HCT116 (cell line): ENCODE data around the gene MAPK4. TPM values are rescaled to one million over a fixed set of nuclear protein-coding genes. Genes with fewer than 3 reads are reported as not detected.

Source experiments
- ATAC-seq: fragments of 200-7000 bp; cut with Tn5 transposase; 2 replicates; pipeline ENCODE4 v1.9.1; 2020; ENCODE audit warnings: mild to moderate bottlenecking, moderate library complexity
- BruUV-seq: library from RNA; stranded (reverse); fragments of 400-500 nt; replicated peaks from 2 replicates; lab custom pipeline; 2021; lab: Mats Ljungman, UMichigan
- CTCF ChIA-PET: fragments of 300-600 bp; sonication (Branson Sonifier 250); formaldehyde crosslinking; loops from one replicate; lab custom pipeline; 2021; ENCODE audit warnings: antibody characterized with exemption; lab: Charles Lee
- POLR2A ChIA-PET: fragments of 300-600, 350-600 bp; sonication (Branson Sonifier 250); formaldehyde crosslinking; loops from one replicate; lab custom pipeline; 2021; ENCODE audit warnings: antibody characterized with exemption; lab: Charles Lee
- RAD21 ChIA-PET, 2 experiments: fragments of 300-600 bp; sonication (Branson Sonifier 250); formaldehyde crosslinking; loops; one replicate each; lab custom pipeline; 2023; ENCODE audit warnings: low total read pairs in 2 of 2; ENCODE audit not compliant: uncharacterized antibody in 2 of 2, unreplicated experiment in 2 of 2, low non-redundant PET in 1 of 2; lab: Charles Lee
- DNase-seq: peaks from one replicate; pipeline ENCODE4 v3.0.0-alpha.2; 2010; ENCODE audit warnings: low read depth, low spot score
- H2AFZ ChIP-seq: fragments of 200-600 bp; shearing (Covaris generic), sonication (generic); 2 replicates; pipeline ENCODE4 v1.6.1; 2017; ENCODE audit warnings: low read depth, mixed run types, mixed read lengths, antibody characterized with exemption, low read length; ENCODE audit not compliant: poor library complexity, severe bottlenecking
- H3K27ac ChIP-seq: 2 replicates; pipeline ENCODE4 v1.5.1; 2012; ENCODE audit warnings: low read depth, low read length
- H3K27me3 ChIP-seq: fragments of 200-600 bp; sonication (generic); 2 replicates; pipeline ENCODE4 v1.6.1; 2016; ENCODE audit warnings: mixed run types, low read length, mixed read lengths; ENCODE audit not compliant: insufficient read depth
- H3K36me3 ChIP-seq, 2 experiments: fragments of 200-500 bp in 1 of 2; fragments of 200-600 bp in 1 of 2; sonication (Bioruptor generic) in 1 of 2; sonication (generic) in 1 of 2; 2 replicates each; pipeline versions ENCODE4 v1.5.1 to v1.6.1; 2014 to 2016; ENCODE audit warnings: low read length in 2 of 2, inconsistent platforms in 1 of 2, mixed read lengths in 1 of 2, mixed run types in 1 of 2; ENCODE audit not compliant: insufficient read depth in 2 of 2, control insufficient read depth in 1 of 2
- H3K4me1 ChIP-seq, 2 experiments: fragments of 200-600 bp in 1 of 2; sonication (generic) in 1 of 2; 2 replicates each; pipeline versions ENCODE4 v1.5.1 to v1.6.1; 2012 to 2017; ENCODE audit warnings: low read length in 2 of 2, inconsistent platforms in 1 of 2, mild to moderate bottlenecking in 1 of 2, mixed read lengths in 1 of 2, mixed run types in 1 of 2, moderate library complexity in 1 of 2; ENCODE audit not compliant: insufficient read depth in 2 of 2, control insufficient read depth in 1 of 2
- H3K4me2 ChIP-seq: fragments of 200-600 bp; sonication (generic); 2 replicates; pipeline ENCODE4 v1.6.1; 2017; ENCODE audit warnings: mixed run types, low read length, mixed read lengths
- H3K4me3 ChIP-seq, 2 experiments: fragments of 200-600 bp in 1 of 2; sonication (generic) in 1 of 2; replicated peaks in 1 of 2; 2 replicates each; pipeline ENCODE4 v1.5.1; 2011 to 2016; ENCODE audit warnings: low read length in 2 of 2, control low read depth in 1 of 2, low read depth in 1 of 2, mild to moderate bottlenecking in 1 of 2, mixed read lengths in 1 of 2, mixed run types in 1 of 2
- H3K79me2 ChIP-seq: fragments of 200-600 bp; sonication (generic); 2 replicates; pipeline ENCODE4 v1.6.1; 2017; ENCODE audit warnings: mild to moderate bottlenecking, mixed run types, low read length, moderate library complexity, mixed read lengths; ENCODE audit not compliant: insufficient read depth
- H3K9ac ChIP-seq: fragments of 200-600 bp; sonication (generic); 2 replicates; pipeline ENCODE4 v1.6.1; 2016; ENCODE audit warnings: low read length, mixed read lengths
- H3K9me2 ChIP-seq: fragments of 200-600 bp; sonication (generic), shearing (Covaris generic); 2 replicates; pipeline ENCODE4 v1.6.1; 2017; ENCODE audit warnings: mixed run types, mild to moderate bottlenecking, moderate library complexity; ENCODE audit not compliant: insufficient read depth
- H3K9me3 ChIP-seq, 2 experiments: fragments of 200-500 bp in 1 of 2; fragments of 200-600 bp in 1 of 2; sonication (Bioruptor generic) in 1 of 2; sonication (generic) in 1 of 2; 2 replicates each; pipeline ENCODE4 v1.6.1; 2014 to 2017; ENCODE audit warnings: low read length in 2 of 2, mixed read lengths in 2 of 2, inconsistent platforms in 1 of 2, low read depth in 1 of 2, mild to moderate bottlenecking in 1 of 2, mixed run types in 1 of 2, moderate library complexity in 1 of 2; ENCODE audit not compliant: control insufficient read depth in 1 of 2, insufficient read depth in 1 of 2
- H4K20me1 ChIP-seq: fragments of 200-600 bp; sonication (generic), shearing (Covaris generic); 2 replicates; pipeline ENCODE4 v1.6.1; 2017; ENCODE audit warnings: mixed run types, mild to moderate bottlenecking, moderate library complexity; ENCODE audit not compliant: insufficient read depth
- CTCF ChIP-seq, 3 experiments: fragments of 200-600 bp in 1 of 3; sonication (generic) in 1 of 3; IDR thresholded peaks in 2 of 3; conservative IDR thresholded peaks in 1 of 3; 2 replicates each; pipeline ENCODE4 v1.5.1; 2012 to 2017; ENCODE audit warnings: low read depth in 2 of 3, low read length in 2 of 3, antibody characterized with exemption in 1 of 3, borderline replicate concordance in 1 of 3, control low read depth in 1 of 3, mild to moderate bottlenecking in 1 of 3, mixed read lengths in 1 of 3, mixed run types in 1 of 3, moderate library complexity in 1 of 3; ENCODE audit not compliant: insufficient read depth in 1 of 3
- ELF1 ChIP-seq: IDR thresholded peaks from 2 replicates; pipeline ENCODE4 v1.6.1; 2012; ENCODE audit warnings: low read depth, borderline replicate concordance
- POLR2AphosphoS5 ChIP-seq: IDR thresholded peaks from 2 replicates; pipeline ENCODE4 v1.6.1; 2011; ENCODE audit warnings: mild to moderate bottlenecking, low read depth, low read length, moderate library complexity
- RAD21 ChIP-seq: IDR thresholded peaks from 2 replicates; pipeline ENCODE4 v1.6.1; 2012; ENCODE audit warnings: low read depth, mild to moderate bottlenecking
- REST ChIP-seq: IDR thresholded peaks from 2 replicates; pipeline ENCODE4 v1.6.1; 2012; ENCODE audit warnings: low read depth
- SIN3A ChIP-seq: IDR thresholded peaks from 2 replicates; pipeline ENCODE4 v1.6.1; 2012; ENCODE audit warnings: low read depth
- SRF ChIP-seq: IDR thresholded peaks from 2 replicates; pipeline ENCODE4 v1.6.1; 2012; ENCODE audit warnings: low read depth
- TCF7L2 ChIP-seq: IDR thresholded peaks from 2 replicates; pipeline ENCODE4 v1.7.0; 2011; ENCODE audit warnings: borderline replicate concordance, inconsistent platforms; ENCODE audit not compliant: insufficient read depth, insufficient read length; ENCODE audit errors: extremely low read depth
- ZBTB33 ChIP-seq: IDR thresholded peaks from 2 replicates; pipeline ENCODE4 v1.6.1; 2011; ENCODE audit warnings: mild to moderate bottlenecking, low read length, moderate library complexity; ENCODE audit not compliant: insufficient replicate concordance; ENCODE audit errors: extremely low read depth
- ZNF274 ChIP-seq: fragments of 200-500 bp; sonication (Bioruptor generic); IDR thresholded peaks from 2 replicates; pipeline ENCODE4 v1.6.1; 2014; ENCODE audit warnings: mild to moderate bottlenecking, low read depth, low read length, inconsistent platforms
- intact Hi-C: fragments of 100-400 bp; cut with micrococcal nuclease; formaldehyde crosslinking; loops from 2 replicates; pipeline ENCODE4 v1.10.0; 2022
- total RNA-seq: library from RNA; stranded (reverse); gene quantifications from one replicate; pipeline ENCODE4 v1.2.1, GENCODE V29; 2021; ENCODE audit not compliant: unreplicated experiment

Gene MAPK4
- total RNA-seq, 1 experiment from 2014 or later = 0.89 TPM

GRCh38 chr18:50633992-50634391 lies 74.1 kb downstream of the MAPK4 start:
- ChIA-PET RAD21 (no interaction called here), CTCF (no interaction called here)

More at GRCh38 chr18:50633992-50634391, 74.1 kb downstream of the MAPK4 start:
- Histone ChIP-seq H4K20me1 (no peaks in the 10 kb centered on the region), H3K79me2 (no peaks in the 10 kb centered on the region), H3K27me3 (no peaks in the 10 kb centered on the region), H3K4me3 (no peak overlapping the region), H3K9me3 (no peaks in the 10 kb centered on the region), H3K36me3 (no peaks in the 10 kb centered on the region), H3K4me1 (peaks cover 16 to 25% of the 10 kb centered on the region in 2 experiments), H2AFZ (no peak overlapping the region), H3K9ac (no peak overlapping the region), H3K27ac (no peak overlapping the region), H3K9me2 (no peaks in the 10 kb centered on the region), H3K4me2 (no peak overlapping the region)
- POLR2A ChIA-PET = no interaction called here
- BruUV-seq = no TSS peak
- no peak for ATAC-seq
- TF ChIP-seq TCF7L2 (no peak), CTCF (IDR thresholded peaks at IDR 0.05 in 2 of 3, conservative IDR thresholded peaks at IDR 0.05 in 1 of 3; ENCODE audit: borderline replicate concordance in 1 of 3, insufficient read depth in 1 of 3, low read depth in 2 of 3, low read length in 2 of 3) (no peak), SIN3A (no peak), ZNF274 (no peak), ELF1 (no peak), RAD21 (no peak), ZBTB33 (no peak), SRF (no peak), POLR2AphosphoS5 (no peak), REST (no peak)
- DNase-seq = no peak
- intact Hi-C loops = no loop called here
